Mesothelial cell of epicardium (in vitro differentiated cells): ENCODE data around the gene CEP44. TPM values are rescaled to one million over a fixed set of nuclear protein-coding genes. Genes with fewer than 3 reads are reported as not detected.
"Not testable (repeated sequence)": the region's sequence is repeated elsewhere in the genome, so short reads cannot be mapped to it uniquely, and the experiment has no call there.

ENCODE experiments used
- DNase-seq, 2 experiments: peaks; one replicate each; pipeline ENCODE4 v3.0.0; 2021; ENCODE audit warnings: low spot score in 2 of 2; ENCODE audit not compliant: unreplicated experiment in 2 of 2
- H3K27ac Mint-ChIP-seq: 2 replicates; pipeline ENCODE4 v1.8.0; 2021; ENCODE audit warnings: mixed read lengths
- H3K27me3 Mint-ChIP-seq: 2 replicates; pipeline ENCODE4 v1.8.0; 2021; ENCODE audit warnings: low read depth, mixed read lengths
- H3K36me3 Mint-ChIP-seq: 2 replicates; pipeline ENCODE4 v1.8.0; 2021; ENCODE audit warnings: mixed read lengths
- H3K4me1 Mint-ChIP-seq: 2 replicates; pipeline ENCODE4 v1.8.0; 2021; ENCODE audit warnings: mixed read lengths
- H3K4me3 Mint-ChIP-seq: 2 replicates; pipeline ENCODE4 v1.8.0; 2021; ENCODE audit warnings: mild to moderate bottlenecking, moderate library complexity, mixed read lengths
- H3K9me3 Mint-ChIP-seq: 2 replicates; pipeline ENCODE4 v1.8.0; 2021; ENCODE audit warnings: mixed read lengths
- total RNA-seq: library from RNA; stranded (reverse); gene quantifications from 3 replicates; pipeline ENCODE4 v1.2.1, GENCODE V29; 2021
- TF ChIP-seq, protein P1 (sequence below): fragments of 200-600 bp; sonication (generic); IDR thresholded peaks from one replicate; pipeline ENCODE4 v1.5.0; 2021; ENCODE audit warnings: antibody characterized with exemption; ENCODE audit not compliant: unreplicated experiment

The CEP44 gene
- total RNA-seq, 1 donor from 2014 or later: 24.1 TPM

DNA sequence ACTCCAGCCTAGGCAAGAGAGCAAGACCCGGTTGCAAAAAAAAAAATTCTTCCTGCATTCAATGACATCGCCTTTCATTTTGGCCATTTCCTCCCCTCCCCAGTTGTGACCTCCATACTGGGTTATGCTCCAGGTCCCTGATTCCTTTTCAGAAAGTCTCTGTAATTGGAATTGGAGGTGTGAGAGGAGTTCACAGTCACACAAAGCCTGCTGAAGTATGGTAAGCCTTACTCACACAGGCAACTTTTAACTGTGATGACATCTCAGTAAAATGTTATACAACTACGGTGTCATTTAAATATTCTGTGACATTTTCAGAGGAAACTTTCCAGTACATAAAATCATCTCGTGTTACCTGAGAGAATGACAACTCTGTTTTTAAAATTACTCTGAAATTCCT, 73.6 kb downstream of the CEP44 start:
- Mint-ChIP-seq H3K4me3 (no peak overlapping the region), H3K27me3 (no peaks in the 10 kb centered on the region)

DNA sequence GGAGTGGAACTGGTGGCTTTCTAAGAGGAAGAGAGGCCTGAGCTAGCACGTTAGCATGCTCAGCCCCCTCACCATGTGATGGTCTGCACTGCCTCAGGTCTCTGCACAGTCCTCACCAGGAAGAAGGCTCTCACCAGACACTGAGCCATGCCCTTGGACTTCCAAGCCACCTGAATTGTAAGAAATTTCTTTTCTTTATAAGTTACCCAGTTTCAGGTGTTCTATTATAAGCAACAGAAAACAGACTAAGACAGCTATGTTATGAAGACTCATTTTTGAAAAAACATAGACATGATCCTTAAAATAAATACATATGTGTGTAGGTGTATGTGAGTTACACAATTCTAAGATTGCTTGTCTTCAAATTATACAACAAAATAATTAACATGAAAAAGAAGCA, 74.7 kb downstream of the CEP44 start:
- Mint-ChIP-seq H3K36me3 (no peaks in the 10 kb centered on the region), H3K27me3 (no peaks in the 10 kb centered on the region), H3K27ac (no peak overlapping the region), H3K4me3 (no peak overlapping the region), H3K9me3 (peaks cover 19% of the 10 kb centered on the region), H3K4me1 (no peaks in the 10 kb centered on the region)
- TF ChIP-seq, protein P1, sequence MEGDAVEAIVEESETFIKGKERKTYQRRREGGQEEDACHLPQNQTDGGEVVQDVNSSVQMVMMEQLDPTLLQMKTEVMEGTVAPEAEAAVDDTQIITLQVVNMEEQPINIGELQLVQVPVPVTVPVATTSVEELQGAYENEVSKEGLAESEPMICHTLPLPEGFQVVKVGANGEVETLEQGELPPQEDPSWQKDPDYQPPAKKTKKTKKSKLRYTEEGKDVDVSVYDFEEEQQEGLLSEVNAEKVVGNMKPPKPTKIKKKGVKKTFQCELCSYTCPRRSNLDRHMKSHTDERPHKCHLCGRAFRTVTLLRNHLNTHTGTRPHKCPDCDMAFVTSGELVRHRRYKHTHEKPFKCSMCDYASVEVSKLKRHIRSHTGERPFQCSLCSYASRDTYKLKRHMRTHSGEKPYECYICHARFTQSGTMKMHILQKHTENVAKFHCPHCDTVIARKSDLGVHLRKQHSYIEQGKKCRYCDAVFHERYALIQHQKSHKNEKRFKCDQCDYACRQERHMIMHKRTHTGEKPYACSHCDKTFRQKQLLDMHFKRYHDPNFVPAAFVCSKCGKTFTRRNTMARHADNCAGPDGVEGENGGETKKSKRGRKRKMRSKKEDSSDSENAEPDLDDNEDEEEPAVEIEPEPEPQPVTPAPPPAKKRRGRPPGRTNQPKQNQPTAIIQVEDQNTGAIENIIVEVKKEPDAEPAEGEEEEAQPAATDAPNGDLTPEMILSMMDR: no peak
- DNase-seq: no peak

More for the DNA sequence above, 73.6 kb downstream of the CEP44 start:
- Mint-ChIP-seq H3K9me3 (peaks cover 19% of the 10 kb centered on the region), H3K4me1 (no peaks in the 10 kb centered on the region), H3K36me3 (no peaks in the 10 kb centered on the region), H3K27ac (no peak overlapping the region)
- no peak for DNase-seq
- TF ChIP-seq, protein P1: no peak

DNA sequence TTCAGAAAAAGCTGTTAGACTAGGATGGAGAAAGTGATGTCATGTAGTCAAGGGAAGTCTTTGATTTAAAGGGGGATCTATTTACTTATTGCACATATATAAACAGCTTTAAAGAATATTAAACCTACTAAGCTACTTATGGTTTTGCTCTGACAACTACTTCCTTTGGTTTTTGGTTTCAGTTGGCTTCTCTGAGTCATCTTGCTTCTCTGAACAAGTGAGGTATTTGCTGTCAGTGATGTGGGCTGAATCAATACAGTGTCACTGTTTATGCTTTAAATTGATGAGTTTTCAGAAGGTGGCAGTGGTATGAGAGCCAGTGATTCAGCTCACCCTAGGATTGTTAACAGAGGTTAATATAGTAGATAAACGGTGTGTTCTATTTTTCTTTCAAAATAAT, 75.1 kb downstream of the CEP44 start:
- TF ChIP-seq, protein P1: no peak
- H3K27ac Mint-ChIP-seq: no peak overlapping the region
- no peak for DNase-seq

DNA sequence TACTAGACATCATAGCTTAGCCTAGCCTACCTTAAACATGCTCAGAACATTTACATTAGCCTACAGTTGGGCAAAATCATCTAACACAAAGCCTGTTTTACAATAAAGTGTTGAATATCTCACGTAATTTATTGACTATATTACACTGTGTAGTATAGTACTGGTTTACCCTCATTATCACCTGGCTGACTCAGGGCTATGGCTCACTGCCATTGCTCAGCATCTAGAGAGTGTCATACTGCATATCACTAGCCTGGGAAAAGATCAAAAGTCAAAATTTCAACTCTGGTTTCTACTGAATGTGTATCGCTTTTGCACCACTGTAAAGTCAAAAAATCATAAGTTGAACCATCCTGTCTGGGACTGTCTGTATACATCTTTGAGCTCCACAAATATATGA, 78.6 kb downstream of the CEP44 start:
- Mint-ChIP-seq H3K9me3 (peaks cover 24% of the 10 kb centered on the region), H3K4me1 (no peaks in the 10 kb centered on the region), H3K27me3 (no peaks in the 10 kb centered on the region), H3K4me3 (no peak overlapping the region), H3K27ac (no peak overlapping the region), H3K36me3 (peaks cover under 1% of the 10 kb centered on the region)
- TF ChIP-seq, protein P1: no peak
- no peak for DNase-seq

More for the DNA sequence above, 75.1 kb downstream of the CEP44 start:
- Mint-ChIP-seq H3K4me1 (no peaks in the 10 kb centered on the region), H3K27me3 (no peaks in the 10 kb centered on the region), H3K9me3 (peaks cover 19% of the 10 kb centered on the region), H3K4me3 (no peak overlapping the region), H3K36me3 (no peaks in the 10 kb centered on the region)

DNA sequence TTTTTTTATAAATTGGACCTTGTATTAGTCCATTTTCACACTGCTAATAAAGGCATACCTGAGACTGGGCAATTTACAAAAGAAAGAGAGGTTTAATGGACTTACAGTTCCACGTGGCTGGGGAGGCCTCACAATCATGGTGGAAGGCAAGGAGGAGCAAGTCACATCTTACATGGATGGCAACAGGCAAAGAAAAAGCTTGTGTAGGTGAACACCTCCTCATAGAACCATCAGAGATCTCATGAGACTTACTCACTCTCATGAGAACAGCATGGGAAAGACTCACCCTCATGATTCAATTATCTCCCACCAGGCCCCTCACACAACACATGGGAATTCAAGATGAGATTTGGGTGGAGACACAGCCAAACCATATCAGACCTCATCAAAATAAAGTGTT, 80.1 kb downstream of the CEP44 start:
- not testable (repeated sequence) for H3K27ac Mint-ChIP-seq, DNase-seq, H3K4me3 Mint-ChIP-seq, H3K36me3 Mint-ChIP-seq, H3K4me1 Mint-ChIP-seq, H3K27me3 Mint-ChIP-seq
- peaks cover 26% of the 10 kb centered on the region for H3K9me3 Mint-ChIP-seq

DNA sequence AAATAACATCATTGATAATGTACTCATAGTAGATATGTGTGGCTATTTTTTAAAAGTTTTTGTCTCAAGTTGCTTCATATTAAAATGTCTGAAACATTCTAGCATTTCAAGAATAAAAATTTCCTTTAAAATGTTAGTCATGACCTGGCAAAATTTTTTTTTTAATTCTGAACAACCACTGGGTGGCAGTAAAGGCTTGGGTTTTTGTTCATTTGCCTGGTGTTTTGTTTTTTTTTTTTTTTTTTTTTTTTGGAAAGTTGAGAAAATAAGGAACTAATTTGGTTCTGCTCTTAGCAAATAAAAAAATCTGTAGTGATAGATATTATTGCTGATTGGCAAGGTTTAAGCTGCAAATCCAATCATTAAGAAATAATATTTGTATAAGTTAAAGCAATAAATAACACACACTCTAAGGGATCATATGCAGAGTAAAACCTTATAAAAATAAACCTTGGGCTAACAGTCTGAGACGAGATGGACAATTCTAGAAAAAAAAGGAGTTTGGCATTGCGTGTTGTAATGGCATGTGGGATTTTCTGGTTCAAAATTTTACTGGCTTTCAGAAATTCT, 81.4 kb downstream of the CEP44 start:
- no peak for DNase-seq
- Mint-ChIP-seq H3K4me3 (no peak overlapping the region), H3K4me1 (no peaks in the 10 kb centered on the region), H3K27ac (no peak overlapping the region), H3K27me3 (no peaks in the 10 kb centered on the region), H3K9me3 (peaks cover 20% of the 10 kb centered on the region), H3K36me3 (peaks cover 8% of the 10 kb centered on the region)
- TF ChIP-seq, protein P1: peak; percentile 88
